ENCODE data around the gene LRRC75A. TPM values are rescaled to one million over a fixed set of nuclear protein-coding genes. Genes with fewer than 3 reads are reported as not detected.

The LRRC75A gene
- total and polyA plus RNA-seq, 2 donors (not counting 3 experiments of a cell fraction or from before 2014, with no cell fraction given): 3.7 to 6.1 TPM

DNA sequence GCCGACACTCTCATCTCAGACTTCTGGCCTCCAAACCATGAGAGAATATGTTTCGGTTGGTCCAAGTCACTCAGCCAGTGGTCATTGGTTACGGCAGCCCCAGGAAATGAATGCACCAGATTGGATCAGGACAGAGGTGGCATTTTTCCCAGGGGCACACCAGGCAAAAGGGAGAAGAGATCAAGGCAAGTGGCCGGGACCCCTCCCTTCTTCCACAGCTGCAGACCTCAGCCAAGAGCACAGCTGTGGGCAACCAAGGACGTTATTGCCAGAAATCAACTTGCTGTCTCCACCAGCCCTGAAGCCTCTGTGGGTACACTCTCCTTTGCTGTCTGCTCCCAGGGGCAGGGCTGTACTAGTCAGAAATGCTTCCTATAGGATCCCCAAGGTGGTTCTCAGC is 20.7 kb downstream of the LRRC75A start:
- Histone ChIP-seq H3K9me3 (replicated peaks; ENCODE audit: control insufficient read depth, insufficient read depth, low read length) (no peaks in the 10 kb centered on the region), H3K27me3 (ENCODE audit: control insufficient read depth in 2 of 2, insufficient read depth in 2 of 2, low read length in 2 of 2) (no peaks in the 10 kb centered on the region), H3K4me2 (ENCODE audit: insufficient read depth, low read length) (no peak overlapping the region), H3K36me3 (ENCODE audit: control insufficient read depth in 2 of 2, extremely low read depth in 1 of 2, insufficient read depth in 2 of 2, low read length in 2 of 2) (no peaks in the 10 kb centered on the region), H3K9me1 (replicated peaks; ENCODE audit: control insufficient read depth, extremely low read depth, insufficient read depth, low read length) (no peaks in the 10 kb centered on the region), H4K20me1 (replicated peaks; ENCODE audit: control insufficient read depth, extremely low read depth, insufficient read depth, low read length) (no peaks in the 10 kb centered on the region), H3K4me1 (ENCODE audit: control insufficient read depth, extremely low read depth, insufficient read depth, low read length) (peaks cover 20% of the 10 kb centered on the region), H3K79me2 (ENCODE audit: control insufficient read depth, insufficient read depth, low read length) (no peaks in the 10 kb centered on the region), H3K27ac (ENCODE audit: insufficient read depth, low read depth, low read length) (no peak overlapping the region), H3K4me3 (replicated peaks in 1 of 3; ENCODE audit: insufficient read depth in 1 of 3, low read depth in 1 of 3, low read length in 3 of 3) (no peak overlapping the region), H2AFZ (ENCODE audit: low read depth, low read length) (no peak overlapping the region), H3K9ac (replicated peaks; ENCODE audit: extremely low read depth, insufficient read depth, low read length) (no peak overlapping the region)
- FAIRE-seq: no peak
- intact Hi-C loops (cut with micrococcal nuclease): no loop called here
- dilution Hi-C loops (cut with MboI; ENCODE audit: extremely low pct_ligation_motif_present, low sequenced_read_pairs): no loop called here
- POLR2A ChIA-PET: no interaction called here
- no peak for TF ChIP-seq EZH2 (IDR thresholded peaks at IDR 0.05; ENCODE audit: borderline replicate concordance, low read depth, low read length, severe bottlenecking)
- TF ChIP-seq GATA2 (IDR thresholded peaks at IDR 0.05; ENCODE audit: insufficient read depth, insufficient read length, low read depth, low read length): no peak
- TF ChIP-seq, protein P1, sequence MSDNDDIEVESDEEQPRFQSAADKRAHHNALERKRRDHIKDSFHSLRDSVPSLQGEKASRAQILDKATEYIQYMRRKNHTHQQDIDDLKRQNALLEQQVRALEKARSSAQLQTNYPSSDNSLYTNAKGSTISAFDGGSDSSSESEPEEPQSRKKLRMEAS (IDR thresholded peaks at IDR 0.05; ENCODE audit: insufficient read depth, insufficient read length): no peak
- TF ChIP-seq, protein P2, sequence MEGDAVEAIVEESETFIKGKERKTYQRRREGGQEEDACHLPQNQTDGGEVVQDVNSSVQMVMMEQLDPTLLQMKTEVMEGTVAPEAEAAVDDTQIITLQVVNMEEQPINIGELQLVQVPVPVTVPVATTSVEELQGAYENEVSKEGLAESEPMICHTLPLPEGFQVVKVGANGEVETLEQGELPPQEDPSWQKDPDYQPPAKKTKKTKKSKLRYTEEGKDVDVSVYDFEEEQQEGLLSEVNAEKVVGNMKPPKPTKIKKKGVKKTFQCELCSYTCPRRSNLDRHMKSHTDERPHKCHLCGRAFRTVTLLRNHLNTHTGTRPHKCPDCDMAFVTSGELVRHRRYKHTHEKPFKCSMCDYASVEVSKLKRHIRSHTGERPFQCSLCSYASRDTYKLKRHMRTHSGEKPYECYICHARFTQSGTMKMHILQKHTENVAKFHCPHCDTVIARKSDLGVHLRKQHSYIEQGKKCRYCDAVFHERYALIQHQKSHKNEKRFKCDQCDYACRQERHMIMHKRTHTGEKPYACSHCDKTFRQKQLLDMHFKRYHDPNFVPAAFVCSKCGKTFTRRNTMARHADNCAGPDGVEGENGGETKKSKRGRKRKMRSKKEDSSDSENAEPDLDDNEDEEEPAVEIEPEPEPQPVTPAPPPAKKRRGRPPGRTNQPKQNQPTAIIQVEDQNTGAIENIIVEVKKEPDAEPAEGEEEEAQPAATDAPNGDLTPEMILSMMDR (IDR thresholded peaks at IDR 0.05; ENCODE audit: extremely low read depth in 1 of 2, insufficient read depth in 1 of 2, low read depth in 1 of 2, low read length in 2 of 2): no peak
- no peak for TF ChIP-seq POLR2AphosphoS5 (IDR thresholded peaks at IDR 0.05; ENCODE audit: insufficient read depth, low read depth, low read length)
- CTCF ChIA-PET: interaction anchor here (2.5 to 6.2 kb wide), 3 partner anchors 13 to 50 kb away, joined by 9 to 43 read pairs (median 15); no protein-coding TSS in a partner anchor
- no peak for DNase-seq (ENCODE audit: low read depth, low spot score)
- BruUV-seq (replicated peaks): no TSS peak

All from endothelial cell of umbilical vein (primary cell).